Measurements from ENCODE around the gene ZEB1. TPM values are rescaled to one million over a fixed set of nuclear protein-coding genes. Genes with fewer than 3 reads are reported as not detected.

The ZEB1 gene
- total and polyA plus RNA-seq, 9 of the 15 experiments (the other 6 are each of a cell fraction or from before 2014, with no cell fraction given), result 2.1 to 8.4 (median 4.9) TPM

GRCh38 chr10:31466313-31466712, 147.3 kb downstream of the ZEB1 start:
- H3K27me3 ChIP-seq (ENCODE audit: control insufficient read depth in 2 of 2, insufficient read depth in 2 of 2, low read length in 2 of 2), result no peaks in the 10 kb centered on the region
- no peaks in the 10 kb centered on the region for H3K79me2 ChIP-seq (ENCODE audit: control insufficient read depth, insufficient read depth, low read length)
- intact Hi-C loops (cut with micrococcal nuclease), result no loop called here
- DNase-seq (ENCODE audit: extremely low read depth in 1 of 4, low spot score in 3 of 4), result no peak
- peaks cover 4% of the 10 kb centered on the region; the same call in 1 of the 2 replicates for H3K9me3 ChIP-seq (replicated peaks; ENCODE audit: control insufficient read depth, insufficient read depth, low read depth, low read length)
- no peak for ATAC-seq
- H3K4me2 ChIP-seq (ENCODE audit: insufficient read depth, low read length), result no peak overlapping the region
- no peaks in the 10 kb centered on the region for H4K20me1 ChIP-seq (replicated peaks; ENCODE audit: control insufficient read depth, insufficient read depth, low read length)
- no peak overlapping the region for H3K9ac ChIP-seq (ENCODE audit: insufficient read depth in 1 of 2, low read depth in 2 of 2, low read length in 2 of 2)
- no peak for FAIRE-seq
- no peaks in the 10 kb centered on the region for H3K36me3 ChIP-seq (ENCODE audit: control insufficient read depth, insufficient read depth, low read length)
- no peak overlapping the region for H2AFZ ChIP-seq (ENCODE audit: low read depth, low read length)
- in situ Hi-C loops (cut with MboI), result no loop called here
- no peak overlapping the region for H3K27ac ChIP-seq (ENCODE audit: extremely low read depth, low read depth, low read length)
- BruUV-seq (replicated peaks), result no TSS peak
- POLR2A ChIA-PET, result no interaction called here
- WGBS (ENCODE audit: insufficient coverage, low coverage, missing lambda C conversion rate), result 36% methylated on average over 1 of the region's 1 CpG
- no peaks in the 10 kb centered on the region for H3K9me1 ChIP-seq (ENCODE audit: control insufficient read depth, insufficient read depth, low read length)
- CTCF ChIA-PET (ENCODE audit: low intra/inter-chr PET ratio), result no interaction called here
- H3K4me1 ChIP-seq (replicated peaks in 1 of 2; ENCODE audit: control insufficient read depth in 2 of 2, insufficient read depth in 2 of 2, low read length in 2 of 2), result no peaks in the 10 kb centered on the region
- H3K4me3 ChIP-seq, result no peak overlapping the region
- TF ChIP-seq RBM22 (IDR thresholded peaks at IDR 0.05; ENCODE audit: low read depth, low read length, poor library complexity, severe bottlenecking) (no peak), MCM7 (IDR thresholded peaks at IDR 0.05) (no peak), TEAD4 (IDR thresholded peaks at IDR 0.05; ENCODE audit: low read length) (no peak), TEAD4 (CRISPR knock-in tag; IDR thresholded peaks at IDR 0.05; ENCODE audit: borderline replicate concordance) (no peak), FOXP4 (CRISPR knock-in tag; IDR thresholded peaks at IDR 0.05; ENCODE audit: borderline replicate concordance) (no peak), ZNF280A (IDR thresholded peaks at IDR 0.05; ENCODE audit: low read depth, partially characterized antibody) (no peak), BMI1 (IDR thresholded peaks at IDR 0.05; ENCODE audit: low read length) (no peak), CBFA2T3 (IDR thresholded peaks at IDR 0.05) (no peak), ZNF140 (CRISPR knock-in tag; IDR thresholded peaks at IDR 0.05) (no peak), ZBTB8A (IDR thresholded peaks at IDR 0.05; ENCODE audit: partially characterized antibody) (no peak), CBX8 (IDR thresholded peaks at IDR 0.05; ENCODE audit: borderline replicate concordance, extremely low read depth, low read depth, low read length, poor library complexity, severe bottlenecking) (no peak)
- TF ChIP-seq, protein P1, sequence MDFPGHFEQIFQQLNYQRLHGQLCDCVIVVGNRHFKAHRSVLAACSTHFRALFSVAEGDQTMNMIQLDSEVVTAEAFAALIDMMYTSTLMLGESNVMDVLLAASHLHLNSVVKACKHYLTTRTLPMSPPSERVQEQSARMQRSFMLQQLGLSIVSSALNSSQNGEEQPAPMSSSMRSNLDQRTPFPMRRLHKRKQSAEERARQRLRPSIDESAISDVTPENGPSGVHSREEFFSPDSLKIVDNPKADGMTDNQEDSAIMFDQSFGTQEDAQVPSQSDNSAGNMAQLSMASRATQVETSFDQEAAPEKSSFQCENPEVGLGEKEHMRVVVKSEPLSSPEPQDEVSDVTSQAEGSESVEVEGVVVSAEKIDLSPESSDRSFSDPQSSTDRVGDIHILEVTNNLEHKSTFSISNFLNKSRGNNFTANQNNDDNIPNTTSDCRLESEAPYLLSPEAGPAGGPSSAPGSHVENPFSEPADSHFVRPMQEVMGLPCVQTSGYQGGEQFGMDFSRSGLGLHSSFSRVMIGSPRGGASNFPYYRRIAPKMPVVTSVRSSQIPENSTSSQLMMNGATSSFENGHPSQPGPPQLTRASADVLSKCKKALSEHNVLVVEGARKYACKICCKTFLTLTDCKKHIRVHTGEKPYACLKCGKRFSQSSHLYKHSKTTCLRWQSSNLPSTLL (IDR thresholded peaks at IDR 0.05), result no peak
- TF ChIP-seq, protein P2, sequence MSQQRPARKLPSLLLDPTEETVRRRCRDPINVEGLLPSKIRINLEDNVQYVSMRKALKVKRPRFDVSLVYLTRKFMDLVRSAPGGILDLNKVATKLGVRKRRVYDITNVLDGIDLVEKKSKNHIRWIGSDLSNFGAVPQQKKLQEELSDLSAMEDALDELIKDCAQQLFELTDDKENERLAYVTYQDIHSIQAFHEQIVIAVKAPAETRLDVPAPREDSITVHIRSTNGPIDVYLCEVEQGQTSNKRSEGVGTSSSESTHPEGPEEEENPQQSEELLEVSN (IDR thresholded peaks at IDR 0.05; ENCODE audit: borderline replicate concordance in 1 of 2, extremely low read depth in 1 of 2, insufficient read depth in 1 of 2, insufficient read length in 1 of 2, low read depth in 1 of 2, low read length in 1 of 2, poor library complexity in 1 of 2, severe bottlenecking in 1 of 2), result no peak
- TF ChIP-seq, protein P3, sequence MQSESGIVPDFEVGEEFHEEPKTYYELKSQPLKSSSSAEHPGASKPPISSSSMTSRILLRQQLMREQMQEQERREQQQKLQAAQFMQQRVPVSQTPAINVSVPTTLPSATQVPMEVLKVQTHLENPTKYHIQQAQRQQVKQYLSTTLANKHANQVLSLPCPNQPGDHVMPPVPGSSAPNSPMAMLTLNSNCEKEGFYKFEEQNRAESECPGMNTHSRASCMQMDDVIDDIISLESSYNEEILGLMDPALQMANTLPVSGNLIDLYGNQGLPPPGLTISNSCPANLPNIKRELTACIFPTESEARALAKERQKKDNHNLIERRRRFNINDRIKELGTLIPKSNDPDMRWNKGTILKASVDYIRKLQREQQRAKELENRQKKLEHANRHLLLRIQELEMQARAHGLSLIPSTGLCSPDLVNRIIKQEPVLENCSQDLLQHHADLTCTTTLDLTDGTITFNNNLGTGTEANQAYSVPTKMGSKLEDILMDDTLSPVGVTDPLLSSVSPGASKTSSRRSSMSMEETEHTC (IDR thresholded peaks at IDR 0.05), result no peak
